ENCODE data around the gene TEN1.

Gene TEN1

DNA sequence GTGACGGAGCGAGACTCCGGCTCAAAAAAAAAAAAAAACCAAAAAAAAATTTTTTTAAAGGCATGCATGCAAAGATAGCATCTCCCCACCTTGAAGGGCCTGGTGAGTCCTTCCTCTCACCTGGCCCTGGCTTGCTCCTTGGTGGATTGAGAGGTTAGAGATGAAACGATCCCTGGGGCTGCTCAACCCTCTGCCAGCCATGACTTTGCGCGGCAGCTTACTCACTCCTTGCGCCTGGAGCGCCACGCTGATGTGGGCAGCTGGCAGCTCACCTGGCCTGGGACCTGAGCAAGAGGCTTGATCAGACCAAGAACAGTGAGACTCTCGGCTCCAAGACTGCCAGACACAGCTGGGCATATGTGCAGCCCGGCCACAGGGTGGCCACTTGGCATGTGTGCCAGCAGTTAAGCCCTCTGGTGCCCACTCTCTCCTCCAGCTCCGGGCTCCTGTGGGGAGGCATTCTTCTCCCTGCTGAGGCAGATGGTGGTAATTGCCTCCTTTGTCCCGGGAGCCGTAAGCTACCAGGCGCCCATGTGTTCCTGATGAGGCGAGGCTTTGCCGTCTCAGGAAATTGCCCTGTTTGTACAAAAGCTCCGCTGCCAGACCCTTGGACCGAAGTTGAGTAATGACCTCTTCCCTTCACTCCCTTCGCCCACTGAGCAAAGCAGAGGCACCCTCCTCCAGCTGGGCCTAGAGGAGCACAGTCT is 53.2 kb downstream of the TEN1 start:
- Histone ChIP-seq H3K27me3 (ENCODE audit: low read length) (no peaks in the 10 kb centered on the region), H4K20me1 (ENCODE audit: low read depth, low read length) (no peaks in the 10 kb centered on the region), H3F3A (ENCODE audit: insufficient read depth) (no peaks in the 10 kb centered on the region), H3K9me3 (ENCODE audit: insufficient read depth, low read length) (no peaks in the 10 kb centered on the region), H3K4me3 (ENCODE audit: insufficient read depth, low read length, poor library complexity, severe bottlenecking) (no peak overlapping the region), H3K9me2 (replicated peaks; ENCODE audit: insufficient read depth, low read length) (no peaks in the 10 kb centered on the region), H3K4me2 (ENCODE audit: low read depth, low read length, poor library complexity, severe bottlenecking) (no peak overlapping the region), H3K27ac (ENCODE audit: low read depth, low read length) (no peak overlapping the region), H3K9ac (ENCODE audit: low read length) (no peak overlapping the region), H3K79me2 (ENCODE audit: insufficient read depth, low read length) (no peaks in the 10 kb centered on the region), H3K36me3 (ENCODE audit: low read length) (no peaks in the 10 kb centered on the region), H2AFZ (ENCODE audit: low read depth, low read length, severe bottlenecking) (no peak overlapping the region)
- TF ChIP-seq, protein P1, sequence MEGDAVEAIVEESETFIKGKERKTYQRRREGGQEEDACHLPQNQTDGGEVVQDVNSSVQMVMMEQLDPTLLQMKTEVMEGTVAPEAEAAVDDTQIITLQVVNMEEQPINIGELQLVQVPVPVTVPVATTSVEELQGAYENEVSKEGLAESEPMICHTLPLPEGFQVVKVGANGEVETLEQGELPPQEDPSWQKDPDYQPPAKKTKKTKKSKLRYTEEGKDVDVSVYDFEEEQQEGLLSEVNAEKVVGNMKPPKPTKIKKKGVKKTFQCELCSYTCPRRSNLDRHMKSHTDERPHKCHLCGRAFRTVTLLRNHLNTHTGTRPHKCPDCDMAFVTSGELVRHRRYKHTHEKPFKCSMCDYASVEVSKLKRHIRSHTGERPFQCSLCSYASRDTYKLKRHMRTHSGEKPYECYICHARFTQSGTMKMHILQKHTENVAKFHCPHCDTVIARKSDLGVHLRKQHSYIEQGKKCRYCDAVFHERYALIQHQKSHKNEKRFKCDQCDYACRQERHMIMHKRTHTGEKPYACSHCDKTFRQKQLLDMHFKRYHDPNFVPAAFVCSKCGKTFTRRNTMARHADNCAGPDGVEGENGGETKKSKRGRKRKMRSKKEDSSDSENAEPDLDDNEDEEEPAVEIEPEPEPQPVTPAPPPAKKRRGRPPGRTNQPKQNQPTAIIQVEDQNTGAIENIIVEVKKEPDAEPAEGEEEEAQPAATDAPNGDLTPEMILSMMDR (IDR thresholded peaks at IDR 0.05; ENCODE audit: insufficient read depth, low read length, poor library complexity, severe bottlenecking), result no peak
- TF ChIP-seq EZH2phosphoT487 (conservative IDR thresholded peaks at IDR 0.05; ENCODE audit: low read length), result no peak

DNA sequence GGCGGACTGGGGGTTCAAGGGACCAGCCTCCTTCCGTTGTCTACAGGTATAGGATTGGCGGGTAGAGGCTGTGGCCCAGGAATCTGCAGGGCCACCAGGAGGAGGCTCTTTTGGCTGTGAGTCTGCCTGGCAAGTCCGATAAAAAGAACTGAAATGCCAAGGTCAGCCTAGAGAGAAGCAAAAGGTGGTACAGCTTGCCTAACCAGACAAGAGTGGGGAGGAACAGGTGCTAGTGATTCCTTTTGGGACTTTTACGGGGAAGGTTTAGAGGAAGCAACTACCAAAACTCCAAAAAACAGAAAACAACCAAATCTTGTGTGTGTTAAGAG is 53.7 kb downstream of the TEN1 start:
- H2AFZ ChIP-seq (ENCODE audit: low read depth, low read length, severe bottlenecking), result no peak overlapping the region
- H3K4me2 ChIP-seq (ENCODE audit: low read depth, low read length, poor library complexity, severe bottlenecking), result no peak overlapping the region
- no peaks in the 10 kb centered on the region for H3K9me2 ChIP-seq (replicated peaks; ENCODE audit: insufficient read depth, low read length)
- no peaks in the 10 kb centered on the region for H4K20me1 ChIP-seq (ENCODE audit: low read depth, low read length)
- H3F3A ChIP-seq (ENCODE audit: insufficient read depth), result no peaks in the 10 kb centered on the region
- no peaks in the 10 kb centered on the region for H3K9me3 ChIP-seq (ENCODE audit: insufficient read depth, low read length)
- H3K27me3 ChIP-seq (ENCODE audit: low read length), result no peaks in the 10 kb centered on the region
- H3K9ac ChIP-seq (ENCODE audit: low read length), result no peak overlapping the region
- H3K36me3 ChIP-seq (ENCODE audit: low read length), result no peaks in the 10 kb centered on the region
- no peak overlapping the region for H3K4me3 ChIP-seq (ENCODE audit: insufficient read depth, low read length, poor library complexity, severe bottlenecking)
- H3K79me2 ChIP-seq (ENCODE audit: insufficient read depth, low read length), result no peaks in the 10 kb centered on the region
- TF ChIP-seq EZH2phosphoT487 (conservative IDR thresholded peaks at IDR 0.05; ENCODE audit: low read length), result no peak
- H3K27ac ChIP-seq (ENCODE audit: low read depth, low read length), result no peak overlapping the region

DNA sequence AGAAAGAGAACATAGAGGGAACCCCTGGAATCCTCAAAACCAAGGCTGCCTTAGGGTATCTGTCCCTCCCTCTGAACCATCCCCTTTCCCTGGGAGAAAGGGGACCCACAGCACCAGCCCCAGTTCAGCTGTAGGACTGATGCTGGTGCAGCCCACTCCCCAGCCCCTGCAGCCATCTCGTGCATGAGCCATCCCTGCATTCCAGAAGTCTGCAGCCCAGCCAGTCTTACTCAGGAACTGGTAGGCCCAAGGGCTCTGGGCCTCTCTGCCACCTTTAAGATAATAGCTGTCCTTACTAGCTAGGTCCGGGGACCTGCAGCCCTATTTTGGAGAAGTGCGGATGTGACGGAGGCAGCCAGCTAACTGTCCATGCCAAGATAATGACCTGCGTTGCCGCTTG is 54.1 kb downstream of the TEN1 start:
- H3K9me3 ChIP-seq (ENCODE audit: insufficient read depth, low read length), result no peaks in the 10 kb centered on the region
- no peaks in the 10 kb centered on the region for H4K20me1 ChIP-seq (ENCODE audit: low read depth, low read length)
- H3K4me3 ChIP-seq (ENCODE audit: insufficient read depth, low read length, poor library complexity, severe bottlenecking), result no peak overlapping the region
- no peaks in the 10 kb centered on the region for H3K36me3 ChIP-seq (ENCODE audit: low read length)
- H3K4me2 ChIP-seq (ENCODE audit: low read depth, low read length, poor library complexity, severe bottlenecking), result no peak overlapping the region
- no peaks in the 10 kb centered on the region for H3K27me3 ChIP-seq (ENCODE audit: low read length)
- no peak overlapping the region for H3K27ac ChIP-seq (ENCODE audit: low read depth, low read length)
- H3K9ac ChIP-seq (ENCODE audit: low read length), result no peak overlapping the region
- no peaks in the 10 kb centered on the region for H3K79me2 ChIP-seq (ENCODE audit: insufficient read depth, low read length)
- H2AFZ ChIP-seq (ENCODE audit: low read depth, low read length, severe bottlenecking), result no peak overlapping the region
- H3K9me2 ChIP-seq (replicated peaks; ENCODE audit: insufficient read depth, low read length), result no peaks in the 10 kb centered on the region
- H3F3A ChIP-seq (ENCODE audit: insufficient read depth), result no peaks in the 10 kb centered on the region
- TF ChIP-seq EZH2phosphoT487 (conservative IDR thresholded peaks at IDR 0.05; ENCODE audit: low read length), result no peak
- TF ChIP-seq, protein P1 (IDR thresholded peaks at IDR 0.05; ENCODE audit: insufficient read depth, low read length, poor library complexity, severe bottlenecking), result no peak

All from SU-DHL-6 (cell line).